HG03378 (cell line): ENCODE results near the gene MYO1D.
A peak's percentile ranks its signal among the peaks of the same experiment; 100 is the strongest.
"Not testable (repeated sequence)": the region's sequence is repeated elsewhere in the genome, so short reads cannot be mapped to it uniquely, and the experiment has no call there.

Experiments used
- ATAC-seq: cut with Tn5 transposase; IDR thresholded peaks from one replicate; pipeline ENCODE4 v1.9.1; 2021; ENCODE audit warnings: mild to moderate bottlenecking, moderate library complexity; ENCODE audit not compliant: unreplicated experiment

MYO1D gene

DNA sequence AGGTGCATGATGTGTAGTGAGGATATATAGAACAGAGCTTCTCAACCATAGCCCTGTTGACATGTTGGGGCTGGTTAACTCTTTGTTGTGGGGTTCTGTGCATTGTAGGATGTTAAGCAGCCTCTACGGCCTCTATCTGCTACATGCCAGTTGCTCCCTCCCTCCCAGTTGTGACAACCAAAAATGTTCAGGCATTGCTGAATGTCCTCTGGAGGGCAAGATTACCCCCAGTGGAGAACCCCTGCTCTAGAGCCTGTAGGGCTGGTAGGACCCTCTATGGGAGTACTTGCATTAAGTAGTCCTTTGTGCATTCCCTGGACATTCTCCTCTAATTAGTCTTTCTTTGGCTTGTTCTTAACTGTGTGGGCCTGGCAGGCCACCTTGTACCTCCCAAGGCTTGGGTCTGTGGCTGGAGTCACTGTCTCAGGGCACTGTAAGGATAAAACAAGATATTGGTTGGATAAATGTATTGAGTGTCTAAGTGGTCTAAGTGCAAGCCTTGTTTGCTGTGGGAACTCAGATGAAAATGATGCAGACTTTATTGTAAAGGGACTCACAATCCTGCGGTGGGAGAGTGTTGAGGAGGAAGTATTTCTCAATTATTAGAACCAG is 19.8 kb upstream of the MYO1D start:
- no peak for ATAC-seq

DNA sequence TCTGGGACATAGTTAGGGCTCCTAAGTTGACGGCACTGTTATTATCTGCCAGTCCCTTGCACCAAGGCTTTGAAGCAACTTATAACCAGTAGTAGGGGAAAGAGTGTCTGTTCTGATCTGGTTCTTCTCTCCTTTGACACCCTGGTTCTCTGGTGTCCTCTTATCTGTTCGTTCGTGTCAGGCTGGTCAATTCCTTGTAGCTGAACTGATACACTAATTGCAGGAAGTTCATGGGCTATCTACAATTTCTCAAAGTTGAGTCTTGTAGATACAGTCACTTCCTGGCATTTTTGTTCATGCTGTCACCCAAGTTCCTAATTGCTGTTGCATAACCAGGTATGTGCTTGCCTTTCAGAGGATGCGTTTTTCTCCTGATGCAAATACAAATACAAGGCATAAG is 17.3 kb upstream of the MYO1D start:
- ATAC-seq, result no peak

DNA sequence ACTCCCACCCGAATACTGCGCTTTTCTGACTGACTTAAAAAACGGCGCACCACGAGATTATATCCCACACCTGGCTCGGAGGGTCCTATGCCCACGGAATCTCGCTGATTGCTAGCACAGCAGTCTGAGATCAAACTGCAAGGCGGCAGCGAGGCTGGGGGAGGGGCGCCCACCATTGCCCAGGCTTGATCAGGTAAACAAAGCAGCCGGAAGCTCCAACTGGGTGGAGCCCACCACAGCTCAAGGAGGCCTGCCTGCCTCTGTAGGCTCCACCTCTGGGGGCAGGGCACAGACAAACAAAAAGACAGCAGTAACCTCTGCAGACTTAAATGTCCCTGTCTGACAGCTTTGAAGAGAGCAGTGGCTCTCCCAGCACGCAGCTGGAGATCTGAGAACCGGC is 10.5 kb upstream of the MYO1D start:
- ATAC-seq, result not testable (repeated sequence)

DNA sequence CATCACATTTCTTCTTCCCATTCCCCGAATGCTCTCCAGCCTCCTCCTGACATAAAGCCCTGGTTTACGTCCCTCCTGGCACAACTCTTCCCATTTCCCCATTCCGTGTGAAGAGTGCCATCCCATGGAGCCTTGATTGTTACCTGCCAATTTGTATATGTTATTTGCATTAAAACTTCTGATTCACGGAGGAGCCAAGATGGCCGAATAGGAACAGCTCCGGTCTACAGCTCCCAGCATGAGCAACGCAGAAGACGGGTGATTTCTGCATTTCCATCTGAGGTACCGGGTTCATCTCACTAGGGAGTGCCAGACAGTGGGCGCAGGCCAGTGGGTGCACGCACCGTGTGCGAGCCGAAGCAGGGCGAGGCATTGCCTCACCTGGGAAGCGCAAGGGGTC is 10.0 kb upstream of the MYO1D start:
- ATAC-seq, result not testable (repeated sequence)

DNA sequence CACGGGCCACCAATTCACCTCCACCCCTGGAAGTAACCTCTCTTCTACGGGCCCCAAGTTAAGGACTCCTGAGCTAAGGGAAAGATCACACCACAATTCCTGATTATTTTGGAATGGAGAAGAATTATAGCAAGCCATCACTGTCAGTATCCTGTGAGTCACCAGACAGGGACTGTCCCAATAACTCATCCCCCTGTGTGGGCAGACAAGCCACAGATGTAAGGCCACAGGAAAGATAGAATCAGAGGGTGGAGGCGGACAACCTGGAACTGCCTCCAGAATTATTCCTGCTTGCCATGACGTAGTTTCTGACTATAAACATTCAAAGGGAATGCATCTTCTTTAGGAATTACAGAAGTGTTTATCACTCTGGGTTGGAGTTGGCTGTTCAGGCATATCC is 5.8 kb upstream of the MYO1D start:
- no peak for ATAC-seq

DNA sequence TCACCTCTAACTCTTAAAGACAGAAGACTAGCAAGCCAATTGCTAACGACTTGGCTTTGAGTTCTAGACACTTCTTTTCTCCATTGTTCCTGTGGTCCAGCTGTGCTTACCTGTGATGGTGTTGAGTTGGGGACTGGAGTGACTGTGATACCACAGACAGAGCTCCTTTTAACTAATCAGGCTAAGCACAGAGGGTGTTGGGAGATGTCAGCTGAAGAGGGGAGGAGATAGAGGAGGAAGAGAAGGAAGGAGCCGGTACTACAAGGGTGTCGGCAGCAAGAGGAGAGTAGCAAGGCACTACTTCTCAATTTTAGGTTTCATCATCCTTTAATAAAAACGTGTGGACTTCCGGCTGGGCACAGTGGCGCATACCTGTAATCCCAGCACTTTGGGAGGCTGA is 5.1 kb upstream of the MYO1D start:
- ATAC-seq, result no peak

DNA sequence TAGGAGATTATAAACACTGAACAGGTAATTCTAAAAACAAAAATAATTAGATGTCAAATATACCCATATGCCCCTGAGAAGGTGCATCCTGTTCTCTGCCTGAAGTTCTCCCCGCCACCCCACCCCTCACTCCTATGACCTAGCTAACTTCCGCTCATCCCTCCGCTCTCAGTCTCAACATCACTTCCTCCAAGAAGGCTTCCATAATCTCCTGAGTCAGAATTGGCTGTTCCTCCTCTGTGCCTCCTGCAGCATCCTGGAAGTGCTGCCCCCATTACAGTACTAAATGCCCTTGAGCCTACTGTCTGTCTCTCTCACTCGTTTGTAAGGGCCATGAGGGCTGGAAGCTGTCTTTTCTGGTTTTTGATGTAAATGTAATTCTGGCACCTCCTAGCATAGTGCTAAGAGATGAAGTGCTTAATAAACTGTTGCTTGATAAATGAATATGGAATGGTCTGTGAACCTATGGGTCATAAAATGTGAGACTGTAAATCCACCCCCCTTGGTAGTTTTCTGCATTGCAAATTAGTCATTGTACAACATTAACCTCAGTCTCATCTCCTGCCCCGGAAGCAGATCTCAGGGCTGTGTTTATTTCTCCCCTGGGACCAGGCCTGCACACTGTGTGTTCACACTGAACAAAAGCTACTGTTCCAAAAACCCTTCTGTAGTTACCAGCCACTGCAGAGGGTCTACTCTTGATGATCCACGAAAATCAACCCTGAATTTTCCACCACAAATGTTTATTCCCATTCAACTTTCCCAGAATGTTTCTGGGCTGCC is 3.9 kb upstream of the MYO1D start:
- ATAC-seq, result no peak

DNA sequence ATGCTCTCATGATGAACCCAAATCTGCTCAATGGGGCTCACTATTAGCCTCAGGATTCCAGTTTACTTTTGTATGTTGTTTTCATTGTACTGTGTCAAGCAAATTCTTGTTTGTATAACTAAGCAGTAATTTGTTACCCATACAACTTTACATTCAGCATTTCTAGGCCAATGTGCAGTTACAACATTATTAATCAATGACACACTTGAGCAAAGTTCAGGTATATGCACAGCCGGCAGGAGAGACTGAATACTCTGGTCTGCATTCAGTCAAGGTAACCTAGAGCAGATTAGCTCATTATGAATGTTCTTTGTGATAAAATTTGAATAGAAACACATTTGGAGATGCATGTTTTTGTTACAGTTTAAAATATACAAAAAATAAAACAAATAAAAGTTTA is 2.2 kb upstream of the MYO1D start:
- no peak for ATAC-seq

DNA sequence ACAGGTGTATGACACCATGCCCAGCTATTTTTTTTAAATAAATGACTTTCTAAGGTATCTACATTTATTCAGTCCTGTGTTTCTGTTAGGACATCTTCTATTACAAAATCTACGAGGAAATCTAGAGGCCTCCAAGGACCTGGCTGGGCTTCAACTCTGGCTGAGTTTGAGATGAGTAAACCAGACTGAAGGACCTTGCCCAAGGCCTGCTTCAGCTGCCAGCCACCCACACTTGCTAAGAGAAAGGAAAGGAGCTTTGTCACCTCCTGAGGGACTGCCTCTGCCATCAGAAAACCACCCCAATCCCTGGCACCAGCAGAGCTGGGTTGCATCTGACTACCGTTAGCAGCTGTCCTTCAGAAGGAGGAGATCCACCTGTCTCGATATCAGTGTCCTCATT is 1.3 kb upstream of the MYO1D start:
- ATAC-seq, result no peak

DNA sequence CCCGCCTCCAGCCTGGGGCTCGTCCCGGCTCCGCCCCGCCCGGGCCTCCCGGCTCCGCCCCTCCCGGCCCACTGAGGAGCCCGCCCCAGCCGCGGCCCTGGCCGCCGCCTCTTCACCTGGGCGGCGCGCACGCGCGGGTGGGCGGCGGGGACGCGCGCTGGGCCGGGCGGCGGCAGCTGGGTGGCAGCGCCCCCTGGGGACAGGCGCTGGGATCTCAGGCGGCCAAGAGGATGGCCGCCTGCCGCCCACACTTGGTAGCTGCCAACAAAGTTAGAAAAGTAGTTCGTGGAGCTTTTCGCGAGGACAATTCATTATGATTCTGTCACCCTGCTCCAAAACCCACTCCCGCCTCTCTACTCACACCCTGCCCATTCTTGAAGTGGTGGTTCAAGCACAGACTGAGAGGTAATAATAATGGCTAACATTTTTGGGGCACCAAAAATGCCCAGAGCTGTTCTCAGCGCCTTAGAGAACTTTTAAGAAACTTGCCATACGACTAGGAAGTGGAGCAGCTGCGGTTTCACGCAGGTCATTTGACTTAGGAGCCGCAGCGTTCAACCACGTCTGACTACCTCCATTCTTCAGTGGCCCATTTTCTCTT is 340 bp upstream of the MYO1D start:
- ATAC-seq, result peak; percentile 41

DNA sequence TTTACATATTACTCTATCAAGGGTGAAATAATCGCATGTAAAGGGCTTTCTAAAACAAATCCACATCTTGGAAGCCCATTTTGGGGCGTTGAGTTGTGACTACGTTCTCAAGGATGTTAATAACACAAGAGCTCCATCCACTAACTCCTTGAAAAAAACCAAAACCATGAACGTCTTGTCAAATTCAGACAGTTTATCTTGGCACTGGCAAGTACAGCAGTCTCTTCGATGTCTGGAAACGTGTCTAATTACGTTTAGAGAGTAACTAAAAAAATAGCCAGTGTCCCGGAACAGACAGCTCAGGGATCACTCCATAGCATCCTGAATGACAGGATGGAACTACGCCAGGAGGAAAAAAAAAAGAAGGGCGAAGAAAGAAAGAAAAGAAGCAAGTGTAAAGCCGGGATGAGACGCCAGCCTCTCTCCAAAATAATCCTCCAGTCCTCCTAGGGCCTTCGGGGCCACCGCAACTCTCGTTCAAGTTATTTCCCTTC is 954 bp downstream of the MYO1D start:
- no peak for ATAC-seq

DNA sequence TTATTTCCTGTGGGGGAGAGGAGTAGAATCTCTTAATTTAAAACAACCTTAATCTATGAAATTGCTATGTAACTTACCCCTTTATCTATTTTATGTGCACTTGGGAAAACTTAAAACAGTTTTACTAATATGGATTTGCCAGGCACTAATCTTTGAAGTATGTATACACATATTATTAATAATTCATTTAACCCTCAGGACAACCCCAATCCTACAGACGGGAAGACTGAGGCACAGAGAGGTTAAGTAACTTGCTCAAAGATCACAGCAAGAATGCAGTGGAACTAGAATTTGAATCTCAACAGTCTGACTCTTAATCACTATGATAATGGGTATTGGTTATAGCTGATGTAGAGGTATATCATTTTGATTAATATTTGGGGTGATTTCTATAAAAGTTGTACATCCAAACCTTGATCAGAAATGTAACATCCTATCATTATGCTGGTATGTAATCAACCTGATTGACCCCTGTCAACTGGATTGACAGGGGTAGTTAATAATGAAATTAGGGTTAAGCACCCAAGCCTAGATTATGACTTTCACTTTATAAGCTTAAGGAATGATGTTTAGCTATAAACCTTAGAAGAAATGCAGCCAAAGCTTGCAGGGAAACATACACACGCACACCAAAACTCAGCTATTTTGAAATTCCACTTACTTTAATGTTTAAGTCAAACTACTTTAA is 1.6 kb downstream of the MYO1D start:
- no peak for ATAC-seq

DNA sequence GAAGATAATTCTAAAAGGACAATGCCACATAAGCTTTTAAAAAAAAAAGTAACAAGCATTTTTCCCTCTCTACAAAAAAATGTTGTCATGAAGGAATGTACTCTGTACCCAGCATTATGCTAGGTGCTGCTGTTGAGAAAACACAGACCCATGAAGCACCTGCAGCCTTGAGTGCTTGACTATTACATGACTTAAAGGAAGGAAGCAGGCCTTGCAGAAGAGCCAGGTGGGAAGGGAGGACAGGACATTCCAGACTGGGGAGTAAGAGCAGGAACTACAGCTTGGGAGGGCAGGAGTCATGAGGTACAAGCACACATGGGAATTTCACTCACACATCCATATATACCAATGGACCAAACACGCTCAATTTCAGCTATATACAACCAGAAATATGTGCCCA is 3.8 kb downstream of the MYO1D start:
- no peak for ATAC-seq

DNA sequence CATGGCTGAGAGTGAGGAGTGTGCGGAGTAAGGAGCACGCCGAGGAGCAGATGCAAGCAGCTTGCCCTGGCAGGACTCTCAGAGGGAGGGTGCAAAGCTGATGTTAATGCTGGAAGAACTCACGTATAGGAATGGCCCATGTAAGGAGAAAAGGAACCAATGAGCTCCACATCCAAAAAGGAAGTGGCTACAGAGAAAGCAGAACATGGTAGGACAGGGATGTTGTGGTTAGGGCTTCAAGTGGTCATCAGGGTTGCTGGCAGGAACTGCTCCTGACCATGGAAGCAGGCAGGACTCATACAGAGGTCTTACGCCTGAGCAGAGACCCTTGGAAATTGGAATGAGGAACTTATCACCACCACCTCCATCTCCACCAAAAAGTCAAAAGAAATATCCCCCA is 5.2 kb downstream of the MYO1D start:
- ATAC-seq, result no peak

DNA sequence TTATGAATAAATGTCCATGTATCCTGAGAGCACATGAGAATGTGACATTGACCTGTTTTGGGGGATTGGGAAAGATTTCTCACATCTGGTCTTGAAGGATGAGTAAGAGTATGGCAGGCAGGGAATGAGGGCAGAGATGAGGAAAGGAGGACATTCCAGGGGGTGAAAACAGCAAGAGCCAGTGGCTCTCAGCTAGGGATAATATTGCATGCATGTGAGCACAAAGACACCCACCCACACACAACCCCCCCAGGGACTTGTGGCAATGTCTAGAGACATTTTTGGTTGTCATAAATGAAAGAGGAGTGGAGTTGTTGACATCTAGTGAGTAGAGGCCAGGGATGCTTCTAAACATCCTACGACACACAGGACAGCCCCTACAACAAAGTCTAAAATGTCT is 6.0 kb downstream of the MYO1D start:
- no peak for ATAC-seq

DNA sequence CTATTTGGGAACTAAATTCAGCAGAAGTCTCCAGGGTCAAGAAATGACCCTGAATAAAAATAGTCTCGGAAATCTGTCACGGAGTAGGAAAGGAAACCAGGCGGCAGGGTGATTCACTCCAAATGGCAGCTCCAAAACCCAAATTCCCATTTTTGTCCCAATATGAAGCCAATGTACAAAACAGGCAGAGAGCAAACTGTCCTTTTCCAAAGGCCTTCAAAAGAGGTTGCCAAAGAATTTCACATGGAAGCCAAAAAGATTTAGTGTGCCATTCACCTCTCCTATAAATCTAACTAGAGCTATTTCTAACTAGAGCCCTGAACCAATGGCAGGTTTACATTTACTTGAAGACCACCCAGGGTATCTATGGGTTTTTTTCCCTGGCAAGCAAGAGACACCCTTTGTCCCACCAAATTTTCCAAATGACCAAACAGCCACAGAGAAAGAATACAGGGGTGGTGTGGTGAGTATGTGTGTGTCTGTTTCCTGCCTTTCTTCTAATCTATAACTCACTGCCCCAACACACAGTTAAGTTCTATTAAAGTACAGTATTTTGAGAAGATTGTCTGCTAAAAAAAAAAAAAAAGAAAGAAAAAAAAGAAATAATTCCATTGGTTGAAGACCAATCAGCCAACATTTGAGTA is 6.8 kb downstream of the MYO1D start:
- ATAC-seq, result no peak

DNA sequence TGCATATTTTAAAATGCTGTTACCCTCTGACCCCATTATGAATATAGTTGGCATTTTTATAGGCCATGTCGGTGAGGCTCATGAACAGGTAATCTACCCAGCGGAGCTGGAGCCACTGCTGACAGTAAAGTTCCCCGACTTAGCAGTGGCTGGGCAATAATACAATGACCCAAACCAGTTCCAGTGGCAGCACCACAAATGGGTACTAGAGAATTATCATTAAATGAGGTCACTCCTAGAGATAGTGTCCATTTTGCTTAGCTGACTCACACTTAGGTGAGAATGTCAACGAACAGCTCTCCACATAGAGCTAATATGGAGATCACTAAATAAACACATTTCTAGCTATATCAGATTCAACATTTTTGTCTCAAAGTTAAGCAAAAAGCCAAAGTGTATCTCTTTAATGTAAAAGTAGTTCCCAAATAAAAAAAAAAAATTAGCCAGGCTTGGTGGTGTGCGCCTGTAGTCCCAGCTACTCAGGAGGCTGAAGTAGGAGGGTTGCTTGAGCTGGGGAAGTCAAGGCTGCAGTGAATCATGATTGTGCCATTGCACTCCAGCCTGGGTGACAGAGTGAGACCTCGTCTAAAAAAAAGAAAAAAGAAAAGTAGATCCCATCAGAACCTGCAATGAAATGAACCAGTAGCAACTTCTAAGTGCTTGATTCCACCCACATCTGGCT is 7.4 kb downstream of the MYO1D start:
- no peak for ATAC-seq

DNA sequence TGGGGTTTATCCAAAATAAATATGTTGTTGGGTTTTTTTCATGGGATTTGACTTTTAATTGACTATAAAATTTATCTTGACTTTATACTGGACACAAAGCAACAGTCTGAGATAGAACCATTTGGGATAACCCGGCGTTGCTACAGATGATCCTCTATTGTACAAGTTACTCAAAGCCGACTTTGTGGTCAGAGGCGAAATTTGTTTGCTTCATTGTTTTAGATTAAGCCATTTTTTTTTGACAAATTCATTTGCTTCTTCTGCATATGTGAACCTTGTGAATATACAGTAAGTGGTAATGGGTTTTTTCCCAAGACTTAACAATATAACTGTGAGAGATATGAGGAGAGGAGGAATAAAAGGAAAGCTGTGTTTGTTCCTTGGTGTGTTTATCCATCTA is 11.8 kb downstream of the MYO1D start:
- no peak for ATAC-seq

DNA sequence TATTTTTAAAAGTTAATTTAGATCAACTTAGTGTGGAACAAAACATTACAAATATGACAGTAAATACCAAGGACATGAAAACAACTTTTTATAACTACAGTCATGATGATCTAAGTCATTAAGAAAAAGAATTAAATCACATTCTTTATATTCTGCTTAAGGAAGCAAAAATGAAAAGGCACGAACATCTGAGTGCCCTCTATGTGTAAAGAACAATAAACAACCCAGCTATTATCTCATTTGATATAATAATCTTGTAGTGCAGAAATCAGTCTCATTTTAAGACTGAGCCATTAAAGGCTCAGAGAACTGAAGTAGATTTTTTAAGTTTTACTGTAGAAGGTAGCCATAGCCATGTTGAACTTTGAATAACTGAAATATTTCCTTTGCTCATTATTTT is 13.4 kb downstream of the MYO1D start:
- ATAC-seq, result no peak

DNA sequence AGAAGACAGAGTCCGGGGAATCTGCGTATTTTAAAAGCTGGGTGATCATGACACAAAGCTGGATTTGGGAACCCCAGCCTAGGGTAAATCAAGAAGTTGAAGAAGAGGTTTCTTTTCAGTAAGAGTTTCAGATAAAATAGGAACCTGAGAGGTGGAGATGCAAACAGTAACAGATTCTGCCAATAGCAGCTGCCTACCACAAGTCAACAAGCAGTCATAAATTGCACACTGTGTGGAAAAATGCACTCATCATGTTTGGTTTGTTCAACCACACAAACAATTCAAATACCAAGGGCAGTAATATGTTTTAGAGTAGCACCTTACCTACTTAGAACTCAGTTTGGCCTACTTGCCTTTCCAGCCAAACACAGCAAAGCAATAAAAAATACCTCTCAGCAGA is 14.0 kb downstream of the MYO1D start:
- no peak for ATAC-seq

DNA sequence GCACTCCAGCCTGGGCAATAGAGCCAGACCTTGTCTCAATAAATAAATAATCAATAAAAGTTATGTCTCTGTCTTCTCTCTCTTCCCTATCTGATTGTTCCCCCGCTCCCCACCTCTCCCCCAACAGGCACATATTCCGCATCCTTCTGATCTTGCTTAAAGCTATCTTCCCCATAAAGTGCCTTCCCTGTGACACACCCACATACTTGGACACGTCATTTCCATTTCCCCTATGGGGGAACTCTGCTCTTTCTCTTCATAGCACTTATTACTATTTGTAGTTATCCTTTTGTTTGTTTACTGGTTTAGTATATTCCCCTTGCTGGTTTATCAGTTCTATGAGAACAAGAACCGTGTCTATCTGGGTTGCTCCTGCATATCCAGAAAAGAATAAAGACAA is 14.9 kb downstream of the MYO1D start:
- no peak for ATAC-seq
